ENCODE data around the gene PLN.

DNA sequence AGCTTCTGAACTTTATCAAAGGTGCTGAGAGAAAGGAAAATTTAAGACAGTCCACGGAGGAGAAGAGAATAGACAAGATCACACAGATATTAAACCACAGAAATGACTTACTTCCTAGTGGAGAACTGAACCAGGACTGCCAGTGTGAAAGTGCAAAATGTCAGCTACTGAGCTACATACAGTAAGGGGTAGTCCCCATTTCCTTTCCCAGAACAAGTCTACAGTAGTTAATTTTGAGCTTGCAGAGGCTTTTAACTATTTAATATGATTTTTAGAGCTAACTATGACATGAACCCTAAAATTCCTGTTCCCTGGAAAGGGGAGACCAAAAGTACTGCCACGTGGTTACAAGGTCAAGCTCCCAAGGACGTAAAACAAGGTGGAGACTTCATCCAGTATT, 58.2 kb downstream of the PLN start:
- TF ChIP-seq, protein P1, sequence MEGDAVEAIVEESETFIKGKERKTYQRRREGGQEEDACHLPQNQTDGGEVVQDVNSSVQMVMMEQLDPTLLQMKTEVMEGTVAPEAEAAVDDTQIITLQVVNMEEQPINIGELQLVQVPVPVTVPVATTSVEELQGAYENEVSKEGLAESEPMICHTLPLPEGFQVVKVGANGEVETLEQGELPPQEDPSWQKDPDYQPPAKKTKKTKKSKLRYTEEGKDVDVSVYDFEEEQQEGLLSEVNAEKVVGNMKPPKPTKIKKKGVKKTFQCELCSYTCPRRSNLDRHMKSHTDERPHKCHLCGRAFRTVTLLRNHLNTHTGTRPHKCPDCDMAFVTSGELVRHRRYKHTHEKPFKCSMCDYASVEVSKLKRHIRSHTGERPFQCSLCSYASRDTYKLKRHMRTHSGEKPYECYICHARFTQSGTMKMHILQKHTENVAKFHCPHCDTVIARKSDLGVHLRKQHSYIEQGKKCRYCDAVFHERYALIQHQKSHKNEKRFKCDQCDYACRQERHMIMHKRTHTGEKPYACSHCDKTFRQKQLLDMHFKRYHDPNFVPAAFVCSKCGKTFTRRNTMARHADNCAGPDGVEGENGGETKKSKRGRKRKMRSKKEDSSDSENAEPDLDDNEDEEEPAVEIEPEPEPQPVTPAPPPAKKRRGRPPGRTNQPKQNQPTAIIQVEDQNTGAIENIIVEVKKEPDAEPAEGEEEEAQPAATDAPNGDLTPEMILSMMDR (IDR thresholded peaks at IDR 0.05; ENCODE audit: insufficient read depth, low read length) = no peak
- TF ChIP-seq, protein P2, sequence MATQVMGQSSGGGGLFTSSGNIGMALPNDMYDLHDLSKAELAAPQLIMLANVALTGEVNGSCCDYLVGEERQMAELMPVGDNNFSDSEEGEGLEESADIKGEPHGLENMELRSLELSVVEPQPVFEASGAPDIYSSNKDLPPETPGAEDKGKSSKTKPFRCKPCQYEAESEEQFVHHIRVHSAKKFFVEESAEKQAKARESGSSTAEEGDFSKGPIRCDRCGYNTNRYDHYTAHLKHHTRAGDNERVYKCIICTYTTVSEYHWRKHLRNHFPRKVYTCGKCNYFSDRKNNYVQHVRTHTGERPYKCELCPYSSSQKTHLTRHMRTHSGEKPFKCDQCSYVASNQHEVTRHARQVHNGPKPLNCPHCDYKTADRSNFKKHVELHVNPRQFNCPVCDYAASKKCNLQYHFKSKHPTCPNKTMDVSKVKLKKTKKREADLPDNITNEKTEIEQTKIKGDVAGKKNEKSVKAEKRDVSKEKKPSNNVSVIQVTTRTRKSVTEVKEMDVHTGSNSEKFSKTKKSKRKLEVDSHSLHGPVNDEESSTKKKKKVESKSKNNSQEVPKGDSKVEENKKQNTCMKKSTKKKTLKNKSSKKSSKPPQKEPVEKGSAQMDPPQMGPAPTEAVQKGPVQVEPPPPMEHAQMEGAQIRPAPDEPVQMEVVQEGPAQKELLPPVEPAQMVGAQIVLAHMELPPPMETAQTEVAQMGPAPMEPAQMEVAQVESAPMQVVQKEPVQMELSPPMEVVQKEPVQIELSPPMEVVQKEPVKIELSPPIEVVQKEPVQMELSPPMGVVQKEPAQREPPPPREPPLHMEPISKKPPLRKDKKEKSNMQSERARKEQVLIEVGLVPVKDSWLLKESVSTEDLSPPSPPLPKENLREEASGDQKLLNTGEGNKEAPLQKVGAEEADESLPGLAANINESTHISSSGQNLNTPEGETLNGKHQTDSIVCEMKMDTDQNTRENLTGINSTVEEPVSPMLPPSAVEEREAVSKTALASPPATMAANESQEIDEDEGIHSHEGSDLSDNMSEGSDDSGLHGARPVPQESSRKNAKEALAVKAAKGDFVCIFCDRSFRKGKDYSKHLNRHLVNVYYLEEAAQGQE (IDR thresholded peaks at IDR 0.05; ENCODE audit: insufficient replicate concordance, low read depth) = no peak
